NCI-H226 (cell line): ENCODE measurements around the gene KCNMB2.
"Not testable (repeated sequence)": the region's sequence is repeated elsewhere in the genome, so short reads cannot be mapped to it uniquely, and the experiment has no call there.

Source experiments
- DNase-seq: peaks from one replicate; pipeline ENCODE4 v3.0.0-alpha.2; 2015

Gene KCNMB2

GRCh38 chr3:178536211-178537079, at the start of gene KCNMB2:
Gene KCNMB2, plus strand, starts transcription at chr3:178536436.
- DNase-seq: no peak

- no peak for DNase-seq
Observed at GRCh38 chr3:178486903-178487302, 49.3 kb upstream of the KCNMB2 start.

- no peak for DNase-seq
Observed at GRCh38 chr3:178487752-178488151, 48.5 kb upstream of the KCNMB2 start.

- DNase-seq: no peak
Observed at GRCh38 chr3:178491751-178492150, 44.5 kb upstream of the KCNMB2 start.

GRCh38 chr3:178492491-178492890, 43.7 kb upstream of the KCNMB2 start:
- no peak for DNase-seq

- DNase-seq: no peak
Observed at GRCh38 chr3:178494386-178494785, 41.9 kb upstream of the KCNMB2 start.

GRCh38 chr3:178496911-178497310, 39.3 kb upstream of the KCNMB2 start:
- no peak for DNase-seq

GRCh38 chr3:178498871-178499270, 37.4 kb upstream of the KCNMB2 start:
- no peak for DNase-seq

GRCh38 chr3:178500631-178501030, 35.6 kb upstream of the KCNMB2 start:
- DNase-seq: no peak

- DNase-seq: no peak
Observed at GRCh38 chr3:178504128-178504527, 32.1 kb upstream of the KCNMB2 start.

- no peak for DNase-seq
Observed at GRCh38 chr3:178505832-178506231, 30.4 kb upstream of the KCNMB2 start.

GRCh38 chr3:178507507-178508442, 28.5 kb upstream of the KCNMB2 start:
- no peak for DNase-seq

GRCh38 chr3:178508443-178508825, 27.8 kb upstream of the KCNMB2 start:
- DNase-seq: no peak

GRCh38 chr3:178510496-178510895, 25.7 kb upstream of the KCNMB2 start:
- no peak for DNase-seq

GRCh38 chr3:178512647-178513046, 23.6 kb upstream of the KCNMB2 start:
- no peak for DNase-seq

GRCh38 chr3:178513546-178514380, 22.5 kb upstream of the KCNMB2 start:
- no peak for DNase-seq

- DNase-seq: no peak
Observed at GRCh38 chr3:178514401-178514800, 21.8 kb upstream of the KCNMB2 start.

GRCh38 chr3:178515076-178515744, 21.0 kb upstream of the KCNMB2 start:
- DNase-seq: not testable (repeated sequence)

GRCh38 chr3:178517665-178518334, 18.4 kb upstream of the KCNMB2 start:
- no peak for DNase-seq

GRCh38 chr3:178518660-178519396, 17.4 kb upstream of the KCNMB2 start:
- no peak for DNase-seq

- no peak for DNase-seq
Observed at GRCh38 chr3:178519701-178520100, 16.5 kb upstream of the KCNMB2 start.
